K562 (cell line): Measurements from ENCODE around the gene IRGQ. TPM values are rescaled to one million over a fixed set of nuclear protein-coding genes. Genes with fewer than 3 reads are reported as not detected.

Source experiments
- CREBBP ChIP-seq: IDR thresholded peaks from one replicate; pipeline ENCODE4 v1.6.1; 2012; ENCODE audit warnings: low read depth, mild to moderate bottlenecking, control low read depth, inconsistent platforms, low read length
- FOXK2 ChIP-seq, 2 experiments: fragments of 450-650 bp; IDR thresholded peaks in 1 of 2; conservative IDR thresholded peaks in 1 of 2; 2 replicates each; pipeline ENCODE4 v1.6.1; 2016; ENCODE audit warnings: low read depth in 2 of 2, mild to moderate bottlenecking in 1 of 2
- HDAC8 ChIP-seq: fragments of 450-650 bp; IDR thresholded peaks from 2 replicates; pipeline ENCODE4 v1.6.1; 2016; ENCODE audit warnings: mild to moderate bottlenecking, missing genetic modification characterization, moderate library complexity, missing compliant biosample characterization
- ZFX ChIP-seq: sonication (generic); formaldehyde crosslinking; IDR thresholded peaks from 2 replicates; pipeline ENCODE4 v1.8.0; 2022; ENCODE audit warnings: mild to moderate bottlenecking, missing genetic modification reagents, moderate library complexity
- polyA plus RNA-seq, 8 experiments: library from polyadenylated mRNA; depleted of rRNA in 4 of 8; stranded (reverse) in 5 of 8; unstranded in 3 of 8; fragments of >200 nt; fragmentation: Nextera tagmentation in 2 of 8; fragmentation: Illumina TruSeq in 1 of 8; extraction: Ambion mirVana in 2 of 8; extraction: Trizol in 1 of 8; gene quantifications; 2 replicates each; pipeline versions ENCODE4 v1.2.1 to v1.2.3, GENCODE V29; 2011 to 2014; ENCODE audit warnings: inconsistent platforms in 1 of 8, missing spikeins in 1 of 8
- total RNA-seq, 7 experiments: library from RNA; depleted of rRNA in 6 of 7; stranded (reverse); fragments of >200 nt in 6 of 7; fragmentation: Illumina TruSeq in 2 of 7; extraction: Trizol in 2 of 7; gene quantifications; 2 replicates each; pipeline versions ENCODE4 v1.2.1 to v1.2.3, GENCODE V29; 2011 to 2021; ENCODE audit warnings: low replicate concordance in 1 of 7
- TF ChIP-seq, protein P1 (sequence below): sonication (generic); formaldehyde crosslinking; IDR thresholded peaks from 2 replicates; pipeline ENCODE4 v1.8.0; 2022; ENCODE audit warnings: mild to moderate bottlenecking, missing genetic modification reagents
- TF ChIP-seq, protein P2 (sequence below): fragments of 250-450 bp; sonication (Bioruptor Pico); IDR thresholded peaks from 2 replicates; pipeline ENCODE4 v1.4.0; 2020; ENCODE audit warnings: mild to moderate bottlenecking
- TF ChIP-seq, protein P3 (sequence below): fragments of 450-650 bp; IDR thresholded peaks from 2 replicates; pipeline ENCODE4 v1.6.1; 2016; ENCODE audit warnings: borderline replicate concordance
- TF ChIP-seq, protein P4 (sequence below): fragments of 450-650 bp; IDR thresholded peaks from 2 replicates; pipeline ENCODE4 v1.7.1; 2018; ENCODE audit warnings: mild to moderate bottlenecking, low read depth; ENCODE audit not compliant: partially characterized antibody
- TF ChIP-seq, protein P5 (sequence below), 2 experiments: fragments of 450-650 bp; IDR thresholded peaks; 2 replicates each; pipeline ENCODE4 v1.6.1; 2016; ENCODE audit warnings: mild to moderate bottlenecking in 2 of 2, borderline replicate concordance in 1 of 2, low read depth in 1 of 2, moderate library complexity in 1 of 2

The IRGQ gene
- total and polyA plus RNA-seq, 9 of the 15 experiments (the other 6 are each of a cell fraction or from before 2014, with no cell fraction given): 3.5 to 19.2 (median 7.9) TPM

DNA sequence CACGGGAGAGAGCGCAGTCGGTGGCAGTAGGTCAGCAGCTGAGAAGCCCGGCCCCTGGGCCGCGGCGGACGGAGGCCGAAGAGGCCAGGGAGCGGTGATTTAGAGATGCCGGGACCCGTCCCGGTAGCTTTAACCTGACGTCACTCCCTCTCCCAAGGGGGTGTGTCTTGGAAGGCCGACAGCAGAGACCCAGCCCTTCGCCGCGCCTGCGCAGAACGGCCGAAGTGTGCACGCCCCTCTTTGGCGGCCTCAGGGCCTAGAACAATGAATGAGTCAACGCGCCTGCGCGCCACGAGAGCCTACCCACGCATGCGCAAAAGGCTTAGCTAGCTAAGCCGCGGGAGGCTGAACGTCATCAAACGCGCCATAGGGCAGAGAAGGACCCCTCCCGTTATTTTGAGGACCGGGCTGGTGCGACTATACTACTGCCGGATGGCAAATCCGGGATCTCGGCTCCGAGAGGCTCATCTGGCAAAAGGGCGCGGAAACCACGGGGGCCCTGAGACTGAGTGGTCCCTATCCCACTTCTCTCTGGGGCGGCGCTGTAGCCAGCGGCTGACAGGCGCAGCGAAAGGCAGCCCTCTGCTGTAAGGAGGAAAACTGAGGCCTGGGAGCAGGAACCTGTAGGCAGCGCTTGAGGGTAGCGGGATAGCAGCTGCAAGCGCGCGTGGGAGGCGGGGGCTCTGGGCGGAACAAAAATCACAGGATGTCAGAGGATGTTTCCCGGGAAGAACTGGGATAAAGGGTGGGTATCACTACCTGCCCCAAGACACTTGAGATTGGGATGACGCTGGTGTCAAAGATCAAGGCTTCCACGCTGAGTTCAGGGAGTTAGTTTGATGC is at the start of gene IRGQ, which contains the start of gene ZNF576 (continued):
- TF ChIP-seq, protein P1, sequence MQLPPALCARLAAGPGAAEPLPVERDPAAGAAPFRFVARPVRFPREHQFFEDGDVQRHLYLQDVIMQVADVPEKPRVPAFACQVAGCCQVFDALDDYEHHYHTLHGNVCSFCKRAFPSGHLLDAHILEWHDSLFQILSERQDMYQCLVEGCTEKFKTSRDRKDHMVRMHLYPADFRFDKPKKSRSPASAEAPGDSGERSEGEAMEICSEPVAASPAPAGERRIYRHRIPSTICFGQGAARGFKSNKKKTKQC (CRISPR knock-in tag): peak; percentile 48; the same call in 1 of the 2 replicates
- TF ChIP-seq HDAC8 (tag) (peak; percentile 49; the same call in 1 of the 2 replicates), FOXK2 (conservative IDR thresholded peaks at IDR 0.05 in 1 of 2, IDR thresholded peaks at IDR 0.05 in 1 of 2; ENCODE audit: low read depth in 2 of 2) (peak; percentile 88; a peak in 3 of 4 replicates), CREBBP (no peak), ZFX (CRISPR knock-in tag) (peak; percentile 90)
- TF ChIP-seq, protein P2, sequence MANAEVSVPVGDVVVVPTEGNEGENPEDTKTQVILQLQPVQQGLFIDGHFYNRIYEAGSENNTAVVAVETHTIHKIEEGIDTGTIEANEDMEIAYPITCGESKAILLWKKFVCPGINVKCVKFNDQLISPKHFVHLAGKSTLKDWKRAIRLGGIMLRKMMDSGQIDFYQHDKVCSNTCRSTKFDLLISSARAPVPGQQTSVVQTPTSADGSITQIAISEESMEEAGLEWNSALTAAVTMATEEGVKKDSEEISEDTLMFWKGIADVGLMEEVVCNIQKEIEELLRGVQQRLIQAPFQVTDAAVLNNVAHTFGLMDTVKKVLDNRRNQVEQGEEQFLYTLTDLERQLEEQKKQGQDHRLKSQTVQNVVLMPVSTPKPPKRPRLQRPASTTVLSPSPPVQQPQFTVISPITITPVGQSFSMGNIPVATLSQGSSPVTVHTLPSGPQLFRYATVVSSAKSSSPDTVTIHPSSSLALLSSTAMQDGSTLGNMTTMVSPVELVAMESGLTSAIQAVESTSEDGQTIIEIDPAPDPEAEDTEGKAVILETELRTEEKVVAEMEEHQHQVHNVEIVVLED: peak; percentile 48; the same call in 1 of the 2 replicates
- TF ChIP-seq, protein P3, sequence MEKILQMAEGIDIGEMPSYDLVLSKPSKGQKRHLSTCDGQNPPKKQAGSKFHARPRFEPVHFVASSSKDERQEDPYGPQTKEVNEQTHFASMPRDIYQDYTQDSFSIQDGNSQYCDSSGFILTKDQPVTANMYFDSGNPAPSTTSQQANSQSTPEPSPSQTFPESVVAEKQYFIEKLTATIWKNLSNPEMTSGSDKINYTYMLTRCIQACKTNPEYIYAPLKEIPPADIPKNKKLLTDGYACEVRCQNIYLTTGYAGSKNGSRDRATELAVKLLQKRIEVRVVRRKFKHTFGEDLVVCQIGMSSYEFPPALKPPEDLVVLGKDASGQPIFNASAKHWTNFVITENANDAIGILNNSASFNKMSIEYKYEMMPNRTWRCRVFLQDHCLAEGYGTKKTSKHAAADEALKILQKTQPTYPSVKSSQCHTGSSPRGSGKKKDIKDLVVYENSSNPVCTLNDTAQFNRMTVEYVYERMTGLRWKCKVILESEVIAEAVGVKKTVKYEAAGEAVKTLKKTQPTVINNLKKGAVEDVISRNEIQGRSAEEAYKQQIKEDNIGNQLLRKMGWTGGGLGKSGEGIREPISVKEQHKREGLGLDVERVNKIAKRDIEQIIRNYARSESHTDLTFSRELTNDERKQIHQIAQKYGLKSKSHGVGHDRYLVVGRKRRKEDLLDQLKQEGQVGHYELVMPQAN: peak; percentile 85
- TF ChIP-seq, protein P4, sequence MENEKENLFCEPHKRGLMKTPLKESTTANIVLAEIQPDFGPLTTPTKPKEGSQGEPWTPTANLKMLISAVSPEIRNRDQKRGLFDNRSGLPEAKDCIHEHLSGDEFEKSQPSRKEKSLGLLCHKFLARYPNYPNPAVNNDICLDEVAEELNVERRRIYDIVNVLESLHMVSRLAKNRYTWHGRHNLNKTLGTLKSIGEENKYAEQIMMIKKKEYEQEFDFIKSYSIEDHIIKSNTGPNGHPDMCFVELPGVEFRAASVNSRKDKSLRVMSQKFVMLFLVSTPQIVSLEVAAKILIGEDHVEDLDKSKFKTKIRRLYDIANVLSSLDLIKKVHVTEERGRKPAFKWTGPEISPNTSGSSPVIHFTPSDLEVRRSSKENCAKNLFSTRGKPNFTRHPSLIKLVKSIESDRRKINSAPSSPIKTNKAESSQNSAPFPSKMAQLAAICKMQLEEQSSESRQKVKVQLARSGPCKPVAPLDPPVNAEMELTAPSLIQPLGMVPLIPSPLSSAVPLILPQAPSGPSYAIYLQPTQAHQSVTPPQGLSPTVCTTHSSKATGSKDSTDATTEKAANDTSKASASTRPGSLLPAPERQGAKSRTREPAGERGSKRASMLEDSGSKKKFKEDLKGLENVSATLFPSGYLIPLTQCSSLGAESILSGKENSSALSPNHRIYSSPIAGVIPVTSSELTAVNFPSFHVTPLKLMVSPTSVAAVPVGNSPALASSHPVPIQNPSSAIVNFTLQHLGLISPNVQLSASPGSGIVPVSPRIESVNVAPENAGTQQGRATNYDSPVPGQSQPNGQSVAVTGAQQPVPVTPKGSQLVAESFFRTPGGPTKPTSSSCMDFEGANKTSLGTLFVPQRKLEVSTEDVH: peak; percentile 57
- TF ChIP-seq, protein P5, sequence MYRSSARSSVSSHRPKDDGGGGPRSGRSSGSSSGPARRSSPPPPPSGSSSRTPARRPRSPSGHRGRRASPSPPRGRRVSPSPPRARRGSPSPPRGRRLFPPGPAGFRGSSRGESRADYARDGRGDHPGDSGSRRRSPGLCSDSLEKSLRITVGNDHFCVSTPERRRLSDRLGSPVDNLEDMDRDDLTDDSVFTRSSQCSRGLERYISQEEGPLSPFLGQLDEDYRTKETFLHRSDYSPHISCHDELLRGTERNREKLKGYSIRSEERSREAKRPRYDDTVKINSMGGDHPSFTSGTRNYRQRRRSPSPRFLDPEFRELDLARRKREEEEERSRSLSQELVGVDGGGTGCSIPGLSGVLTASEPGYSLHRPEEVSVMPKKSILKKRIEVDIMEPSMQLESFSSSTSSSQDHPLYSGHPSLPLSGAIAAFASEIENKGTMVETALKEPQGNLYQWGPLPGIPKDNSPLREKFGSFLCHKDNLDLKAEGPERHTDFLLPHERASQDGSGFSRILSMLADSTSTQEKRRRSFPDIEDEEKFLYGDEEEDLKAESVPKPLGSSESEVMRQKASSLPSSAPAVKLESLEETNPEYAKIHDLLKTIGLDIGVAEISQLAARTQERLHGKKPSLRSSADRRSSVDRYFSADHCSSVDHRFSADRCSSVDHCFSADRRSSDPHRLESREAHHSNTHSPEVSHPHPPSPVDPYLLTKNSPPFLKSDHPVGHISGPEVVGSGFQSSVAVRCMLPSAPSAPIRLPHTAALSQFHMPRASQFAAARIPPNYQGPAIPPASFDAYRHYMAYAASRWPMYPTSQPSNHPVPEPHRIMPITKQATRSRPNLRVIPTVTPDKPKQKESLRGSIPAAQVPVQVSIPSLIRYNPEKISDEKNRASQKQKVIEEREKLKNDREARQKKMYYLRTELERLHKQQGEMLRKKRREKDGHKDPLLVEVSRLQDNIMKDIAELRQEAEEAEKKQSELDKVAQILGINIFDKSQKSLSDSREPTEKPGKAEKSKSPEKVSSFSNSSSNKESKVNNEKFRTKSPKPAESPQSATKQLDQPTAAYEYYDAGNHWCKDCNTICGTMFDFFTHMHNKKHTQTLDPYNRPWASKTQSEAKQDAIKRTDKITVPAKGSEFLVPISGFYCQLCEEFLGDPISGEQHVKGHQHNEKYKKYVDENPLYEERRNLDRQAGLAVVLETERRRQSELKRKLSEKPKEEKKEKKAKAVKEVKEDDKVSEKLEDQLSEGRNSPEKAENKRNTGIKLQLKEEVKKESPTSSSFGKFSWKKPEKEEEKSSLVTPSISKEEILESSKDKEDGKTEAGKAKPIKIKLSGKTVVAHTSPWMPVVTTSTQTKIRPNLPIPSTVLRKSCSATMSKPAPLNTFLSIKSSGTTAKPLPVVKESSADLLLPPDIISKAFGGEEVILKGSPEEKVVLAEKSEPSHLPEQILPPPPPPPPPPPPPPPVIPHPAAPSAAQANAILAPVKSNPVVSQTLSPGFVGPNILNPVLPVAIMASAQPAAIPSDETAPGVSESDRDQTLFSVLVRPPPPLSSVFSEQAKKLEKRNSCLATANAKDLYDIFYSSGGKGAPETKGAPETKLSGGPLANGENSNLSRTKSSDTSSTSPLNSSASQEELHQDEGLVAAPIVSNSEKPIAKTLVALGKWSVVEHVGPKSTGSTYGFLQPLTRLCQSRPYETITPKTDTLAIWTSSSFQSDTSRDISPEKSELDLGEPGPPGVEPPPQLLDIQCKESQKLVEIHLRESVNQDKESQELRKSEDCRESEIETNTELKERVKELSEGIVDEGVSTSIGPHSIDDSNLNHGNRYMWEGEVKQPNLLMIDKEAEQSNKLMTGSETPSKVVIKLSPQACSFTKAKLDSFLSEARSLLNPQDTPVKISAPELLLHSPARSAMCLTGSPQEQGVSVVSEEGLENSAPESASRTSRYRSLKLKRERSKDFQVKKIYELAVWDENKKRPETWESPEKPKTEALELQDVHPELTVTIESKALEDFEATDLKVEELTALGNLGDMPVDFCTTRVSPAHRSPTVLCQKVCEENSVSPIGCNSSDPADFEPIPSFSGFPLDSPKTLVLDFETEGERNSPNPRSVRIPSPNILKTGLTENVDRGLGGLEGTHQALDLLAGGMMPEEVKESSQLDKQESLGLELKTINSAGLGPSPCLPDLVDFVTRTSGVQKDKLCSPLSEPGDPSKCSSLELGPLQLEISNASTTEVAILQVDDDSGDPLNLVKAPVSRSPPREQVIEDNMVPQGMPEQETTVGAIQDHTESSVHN (IDR thresholded peaks at IDR 0.05; ENCODE audit: borderline replicate concordance in 1 of 2, low read depth in 1 of 2): peak in 1 of 2 experiments; percentile 43; a peak in 1 of 4 replicates
